Prostate gland (tissue), 2 donors: Measurements from ENCODE around the gene HCN4. TPM values are rescaled to one million over a fixed set of nuclear protein-coding genes. Genes with fewer than 3 reads are reported as not detected.

Source experiments
- DNase-seq: peaks from one replicate; pipeline ENCODE4 v3.0.0-alpha.2; 2019; ENCODE audit warnings: low spot score
- H3K27ac ChIP-seq, 2 donors: fragments of 200-600 bp; sonication (generic); 2 replicates each; pipeline ENCODE4 v1.5.1; 2017 to 2019
- H3K27me3 ChIP-seq: fragments of 200-600 bp; sonication (generic); replicated peaks from 2 replicates; pipeline ENCODE4 v1.5.1; 2019; ENCODE audit not compliant: insufficient read depth
- H3K36me3 ChIP-seq, 2 donors: fragments of 200-600 bp; sonication (generic); 1 replicate in 1 of 2; 2 replicates in 1 of 2; pipeline versions ENCODE4 v1.5.1 to v1.8.1; 2017 to 2019
- H3K4me1 ChIP-seq: fragments of 200-600 bp; sonication (generic); replicated peaks from 2 replicates; pipeline ENCODE4 v1.5.1; 2019
- H3K4me3 ChIP-seq, 2 donors: fragments of 200-600 bp; sonication (generic); 2 replicates each; pipeline ENCODE4 v1.5.1; 2017 to 2019
- H3K9me3 ChIP-seq: fragments of 200-600 bp; sonication (generic); 2 replicates; pipeline ENCODE4 v1.5.1; 2017
- POLR2A ChIP-seq: fragments of 450-650 bp; IDR thresholded peaks from one replicate; pipeline ENCODE4 v1.6.1; 2016; ENCODE audit warnings: antibody characterized with exemption, mild to moderate bottlenecking
- POLR2AphosphoS5 ChIP-seq: sonication (generic); formaldehyde crosslinking; IDR thresholded peaks from one replicate; pipeline ENCODE4 v1.6.1; 2017; ENCODE audit warnings: antibody characterized with exemption
- whole genome bisulfite sequencing: methylation state at CpG from one replicate; pipeline ENCODE4 v1.1.5; 2018; 5-methylcytosine and 5-hydroxymethylcytosine counted together
- intact Hi-C: fragments of 100-400 bp; cut with DNase I; formaldehyde crosslinking; loops from one replicate; pipeline ENCODE4 v1.14.2; 2022
- total RNA-seq, 2 donors: library from RNA; depleted of rRNA; stranded (reverse); fragments of >200 nt; gene quantifications; one replicate each; pipeline ENCODE4 v1.1.0, GENCODE V29; 2016
- TF ChIP-seq, protein P1 (sequence below), 4 experiments: fragments of 200-600 bp in 2 of 4; fragments of 450-650 bp in 2 of 4; sonication (generic) in 2 of 4; IDR thresholded peaks; 1 replicate in 3 of 4; 2 replicates in 1 of 4; pipeline ENCODE4 v1.5.1; 2016 to 2019; ENCODE audit warnings: antibody characterized with exemption in 4 of 4, mild to moderate bottlenecking in 2 of 4, moderate library complexity in 2 of 4

Gene HCN4
- total RNA-seq, 2 donors from 2014 or later, result 0.18 to 6.0 TPM

- Histone ChIP-seq H3K4me1 (no peaks in the 10 kb centered on the region), H3K4me3 (no peak overlapping the region), H3K27ac (no peak overlapping the region), H3K27me3 (no peaks in the 10 kb centered on the region), H3K36me3 (no peaks in the 10 kb centered on the region), H3K9me3 (no peaks in the 10 kb centered on the region)
- WGBS, result 98% methylated on average over 3 of the region's 3 CpGs
- TF ChIP-seq POLR2A (no peak), POLR2AphosphoS5 (no peak)
- TF ChIP-seq, protein P1, sequence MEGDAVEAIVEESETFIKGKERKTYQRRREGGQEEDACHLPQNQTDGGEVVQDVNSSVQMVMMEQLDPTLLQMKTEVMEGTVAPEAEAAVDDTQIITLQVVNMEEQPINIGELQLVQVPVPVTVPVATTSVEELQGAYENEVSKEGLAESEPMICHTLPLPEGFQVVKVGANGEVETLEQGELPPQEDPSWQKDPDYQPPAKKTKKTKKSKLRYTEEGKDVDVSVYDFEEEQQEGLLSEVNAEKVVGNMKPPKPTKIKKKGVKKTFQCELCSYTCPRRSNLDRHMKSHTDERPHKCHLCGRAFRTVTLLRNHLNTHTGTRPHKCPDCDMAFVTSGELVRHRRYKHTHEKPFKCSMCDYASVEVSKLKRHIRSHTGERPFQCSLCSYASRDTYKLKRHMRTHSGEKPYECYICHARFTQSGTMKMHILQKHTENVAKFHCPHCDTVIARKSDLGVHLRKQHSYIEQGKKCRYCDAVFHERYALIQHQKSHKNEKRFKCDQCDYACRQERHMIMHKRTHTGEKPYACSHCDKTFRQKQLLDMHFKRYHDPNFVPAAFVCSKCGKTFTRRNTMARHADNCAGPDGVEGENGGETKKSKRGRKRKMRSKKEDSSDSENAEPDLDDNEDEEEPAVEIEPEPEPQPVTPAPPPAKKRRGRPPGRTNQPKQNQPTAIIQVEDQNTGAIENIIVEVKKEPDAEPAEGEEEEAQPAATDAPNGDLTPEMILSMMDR (IDR thresholded peaks at IDR 0.05), result no peak
- intact Hi-C loops, result no loop called here
- DNase-seq, result no peak
Observed at GRCh38 chr15:73320619-73321180, 48.1 kb downstream of the HCN4 start.

DNA sequence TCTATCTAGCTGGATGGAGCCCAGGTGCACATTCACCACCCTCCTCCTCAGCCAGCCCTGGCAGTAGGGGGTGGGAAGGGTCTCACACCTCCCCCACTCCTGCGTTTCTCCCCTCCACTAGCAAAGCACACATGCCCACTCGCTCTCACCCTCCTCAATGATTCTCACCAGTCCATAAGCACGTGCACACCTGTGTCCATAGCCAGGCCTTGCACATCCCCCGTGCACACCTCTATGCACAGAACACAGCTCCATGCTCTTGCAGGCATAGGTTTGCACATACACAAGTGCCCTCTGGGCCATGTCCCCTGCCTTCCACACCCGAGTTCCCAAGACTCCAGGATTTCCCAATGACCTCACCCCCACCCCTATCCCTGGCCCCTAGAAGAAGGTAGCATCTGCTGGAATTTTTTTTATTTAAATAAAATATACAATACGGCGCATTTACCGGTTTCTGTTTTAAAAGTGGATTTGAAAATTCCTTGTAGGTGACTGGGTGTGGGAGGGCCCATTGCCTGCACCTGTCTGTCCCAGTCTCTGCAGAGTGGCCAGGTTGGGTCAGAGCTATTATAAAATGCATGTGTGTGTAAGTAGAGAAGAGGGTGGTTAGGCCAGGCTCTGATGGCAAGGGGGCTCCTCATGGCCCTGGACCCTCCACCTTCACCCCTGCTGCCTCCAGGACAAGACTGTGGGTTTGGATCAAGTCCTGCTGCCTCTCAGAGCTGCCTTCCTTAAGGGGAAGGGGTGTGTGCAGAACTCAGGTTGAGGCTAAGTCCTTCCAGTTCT, 49.1 kb downstream of the HCN4 start:
- Histone ChIP-seq H3K4me3 (no peak overlapping the region), H3K36me3 (no peaks in the 10 kb centered on the region), H3K9me3 (no peaks in the 10 kb centered on the region), H3K27ac (no peak overlapping the region), H3K27me3 (no peaks in the 10 kb centered on the region), H3K4me1 (no peaks in the 10 kb centered on the region)
- intact Hi-C loops, result no loop called here
- no peak for DNase-seq
- no peak for TF ChIP-seq POLR2A
- TF ChIP-seq, protein P1 (IDR thresholded peaks at IDR 0.05), result no peak
- TF ChIP-seq POLR2AphosphoS5, result no peak
- 73% methylated on average over 8 of the region's 8 CpGs for WGBS

DNA sequence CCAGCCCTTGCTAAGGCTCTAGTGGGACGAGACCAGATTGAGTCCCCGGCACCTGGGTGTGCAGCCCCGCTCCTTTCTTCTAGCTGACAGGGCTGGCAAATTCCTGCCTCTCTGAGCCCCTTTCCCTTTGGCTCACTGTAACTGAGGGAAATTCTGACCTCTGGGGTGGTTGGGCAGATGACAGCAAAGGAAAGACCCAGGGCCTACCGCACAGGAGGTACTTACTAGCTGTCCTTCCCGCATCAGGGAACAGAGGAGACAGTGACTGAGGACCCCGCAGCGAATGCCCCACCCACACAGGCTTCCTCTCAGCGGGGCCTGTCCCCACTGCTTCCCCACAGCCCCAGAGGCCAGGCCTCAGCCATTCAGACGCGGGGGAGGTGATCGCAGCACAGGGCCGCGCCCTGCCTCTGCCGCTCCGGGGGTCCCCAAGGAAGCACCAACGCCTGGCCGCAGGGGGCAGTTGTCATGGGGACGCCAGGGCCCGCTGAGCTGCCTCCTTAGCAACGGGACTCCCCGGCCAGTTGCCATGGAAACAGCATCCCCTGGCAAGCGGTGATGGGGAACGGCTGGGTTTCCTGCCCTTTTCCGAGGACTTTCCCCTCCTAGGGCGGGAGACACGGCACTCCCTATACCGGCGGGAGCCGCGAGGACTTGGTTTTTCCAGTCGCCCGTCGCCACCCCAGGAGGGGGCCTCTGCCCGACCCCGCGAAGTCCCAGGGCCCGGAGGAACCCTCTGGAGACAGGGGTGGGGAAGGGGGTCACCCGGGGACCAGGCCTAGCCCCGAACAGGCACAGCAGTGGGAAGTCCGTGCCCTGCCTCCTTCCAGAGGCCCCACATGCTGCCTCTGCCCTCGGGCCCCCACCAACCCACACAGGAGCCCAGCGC, 50.1 kb downstream of the HCN4 start:
- Histone ChIP-seq H3K9me3 (no peaks in the 10 kb centered on the region), H3K4me3 (no peak overlapping the region), H3K27ac (no peak overlapping the region), H3K36me3 (no peaks in the 10 kb centered on the region), H3K27me3 (no peaks in the 10 kb centered on the region), H3K4me1 (no peaks in the 10 kb centered on the region)
- no peak for DNase-seq
- WGBS, result 19% methylated on average over 33 of the region's 42 CpGs
- intact Hi-C loops, result no loop called here
- TF ChIP-seq, protein P1 (IDR thresholded peaks at IDR 0.05), result no peak
- TF ChIP-seq POLR2A (no peak), POLR2AphosphoS5 (no peak)

GRCh38 chr15:73317651-73318462, 50.9 kb downstream of the HCN4 start:
- Histone ChIP-seq H3K4me1 (no peaks in the 10 kb centered on the region), H3K9me3 (no peaks in the 10 kb centered on the region), H3K27me3 (no peaks in the 10 kb centered on the region), H3K4me3 (no peak overlapping the region), H3K27ac (no peak overlapping the region), H3K36me3 (no peaks in the 10 kb centered on the region)
- no peak for DNase-seq
- 77% methylated on average over 16 of the region's 16 CpGs for WGBS
- intact Hi-C loops, result no loop called here
- no peak for TF ChIP-seq POLR2A
- TF ChIP-seq POLR2AphosphoS5, result no peak
- TF ChIP-seq, protein P1 (IDR thresholded peaks at IDR 0.05), result no peak
